Upper lobe of right lung (tissue), 1 donor: ENCODE measurements around the gene ZFP57. TPM values are rescaled to one million over a fixed set of nuclear protein-coding genes. Genes with fewer than 3 reads are reported as not detected.

Source experiments
- ATAC-seq: fragments of 200-7000 bp; cut with Tn5 transposase; one replicate; pipeline ENCODE4 v1.9.1; 2020; ENCODE audit warnings: mild to moderate bottlenecking, moderate library complexity
- DNase-seq: peaks from one replicate; pipeline ENCODE4 v3.0.0-alpha.2; 2020
- H3K27ac ChIP-seq: fragments of 200-600 bp; one replicate; pipeline ENCODE4 v1.8.0; 2022
- H3K27me3 ChIP-seq: fragments of 200-600 bp; one replicate; pipeline ENCODE4 v1.8.0; 2022; ENCODE audit warnings: mild to moderate bottlenecking
- H3K36me3 ChIP-seq: fragments of 200-600 bp; one replicate; pipeline ENCODE4 v1.8.0; 2022
- H3K4me1 ChIP-seq: fragments of 200-600 bp; one replicate; pipeline ENCODE4 v1.8.0; 2022
- H3K4me3 ChIP-seq: fragments of 200-600 bp; one replicate; pipeline ENCODE4 v1.8.0; 2022; ENCODE audit warnings: mild to moderate bottlenecking
- H3K9me3 ChIP-seq: fragments of 200-600 bp; one replicate; pipeline ENCODE4 v1.8.0; 2022
- intact Hi-C: fragments of 100-400 bp; cut with DNase I; formaldehyde crosslinking; loops from one replicate; pipeline ENCODE4 v1.11.0; 2022
- total RNA-seq: library from RNA; stranded (reverse); fragmentation: NEBNext Ultra II Directional; extraction: Animal tissue kit (Norgen Biotek cat#: 25700); gene quantifications from one replicate; pipeline ENCODE4 v1.2.1, GENCODE V29; 2021
- TF ChIP-seq, protein P1 (sequence below): fragments of 200-600 bp; IDR thresholded peaks from one replicate; pipeline ENCODE4 v1.8.0; 2022; ENCODE audit warnings: antibody characterized with exemption
- donor health status: DM: no; HTN: yes; CAD: no; lungs with severe emphysema.

Gene ZFP57
- total RNA-seq, 1 donor from 2014 or later = not detected

DNA sequence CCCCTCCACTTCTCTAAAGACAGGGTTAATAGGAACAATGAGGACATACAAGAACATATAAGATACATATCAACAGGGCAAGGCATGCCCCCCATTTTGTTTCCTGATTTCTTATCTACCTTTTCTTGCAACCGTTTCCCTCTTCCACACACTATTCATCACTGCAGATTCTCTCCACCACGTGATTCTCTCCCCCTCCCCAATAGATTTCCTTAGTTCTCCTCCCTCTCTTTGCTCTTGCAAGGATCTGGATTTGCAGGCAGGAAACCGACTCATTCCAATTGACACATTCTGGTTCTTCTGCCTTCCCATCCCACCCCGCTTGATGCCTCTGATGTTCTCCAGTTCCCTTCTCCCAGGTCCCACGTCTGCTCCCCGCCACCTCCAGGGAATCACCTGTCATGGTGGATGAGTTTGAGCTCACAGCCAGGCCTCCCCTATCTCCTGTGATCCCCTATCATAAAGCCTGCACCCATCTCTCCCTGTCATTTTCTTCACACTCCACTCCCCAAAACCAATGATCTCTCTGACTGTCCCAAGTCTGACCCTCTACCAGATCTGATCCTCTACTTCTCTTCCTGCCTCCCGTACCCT, 55.5 kb downstream of the ZFP57 start:
- TF ChIP-seq, protein P1, sequence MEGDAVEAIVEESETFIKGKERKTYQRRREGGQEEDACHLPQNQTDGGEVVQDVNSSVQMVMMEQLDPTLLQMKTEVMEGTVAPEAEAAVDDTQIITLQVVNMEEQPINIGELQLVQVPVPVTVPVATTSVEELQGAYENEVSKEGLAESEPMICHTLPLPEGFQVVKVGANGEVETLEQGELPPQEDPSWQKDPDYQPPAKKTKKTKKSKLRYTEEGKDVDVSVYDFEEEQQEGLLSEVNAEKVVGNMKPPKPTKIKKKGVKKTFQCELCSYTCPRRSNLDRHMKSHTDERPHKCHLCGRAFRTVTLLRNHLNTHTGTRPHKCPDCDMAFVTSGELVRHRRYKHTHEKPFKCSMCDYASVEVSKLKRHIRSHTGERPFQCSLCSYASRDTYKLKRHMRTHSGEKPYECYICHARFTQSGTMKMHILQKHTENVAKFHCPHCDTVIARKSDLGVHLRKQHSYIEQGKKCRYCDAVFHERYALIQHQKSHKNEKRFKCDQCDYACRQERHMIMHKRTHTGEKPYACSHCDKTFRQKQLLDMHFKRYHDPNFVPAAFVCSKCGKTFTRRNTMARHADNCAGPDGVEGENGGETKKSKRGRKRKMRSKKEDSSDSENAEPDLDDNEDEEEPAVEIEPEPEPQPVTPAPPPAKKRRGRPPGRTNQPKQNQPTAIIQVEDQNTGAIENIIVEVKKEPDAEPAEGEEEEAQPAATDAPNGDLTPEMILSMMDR = no peak
- DNase-seq = no peak
- H3K36me3 ChIP-seq = peaks cover 10% of the 10 kb centered on the region
- H3K4me1 ChIP-seq = peaks cover 9% of the 10 kb centered on the region
- H3K27ac ChIP-seq = no peak overlapping the region
- no peaks in the 10 kb centered on the region for H3K9me3 ChIP-seq
- no peaks in the 10 kb centered on the region for H3K27me3 ChIP-seq
- intact Hi-C loops = no loop called here
- H3K4me3 ChIP-seq = no peak overlapping the region
- no peak for ATAC-seq

DNA sequence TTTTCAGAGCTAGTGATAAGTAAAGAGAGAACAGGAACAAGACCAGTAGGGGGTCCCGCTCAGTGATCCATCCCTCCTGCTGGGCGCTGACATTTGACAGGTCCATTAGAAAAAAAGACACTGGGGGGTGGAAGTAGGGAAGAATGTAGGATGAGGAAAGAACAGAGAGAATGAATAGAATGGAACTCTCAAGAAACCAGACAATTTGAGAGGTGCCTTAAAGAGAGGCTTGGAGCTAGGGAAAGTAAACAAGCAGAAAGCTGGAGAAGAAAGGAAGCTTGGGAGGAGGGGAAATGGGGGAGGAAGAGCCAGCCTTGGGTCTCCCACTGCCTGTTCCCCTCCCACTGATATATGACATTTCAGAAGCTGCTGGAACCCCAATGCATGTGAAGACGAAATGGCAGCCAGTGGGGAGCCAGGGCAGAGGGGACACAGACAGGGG, 56.4 kb downstream of the ZFP57 start:
- intact Hi-C loops = no loop called here
- Histone ChIP-seq H3K9me3 (no peaks in the 10 kb centered on the region), H3K4me1 (peaks cover 9% of the 10 kb centered on the region), H3K4me3 (no peak overlapping the region), H3K27ac (no peak overlapping the region), H3K27me3 (no peaks in the 10 kb centered on the region), H3K36me3 (peaks cover 13% of the 10 kb centered on the region)
- TF ChIP-seq, protein P1 = no peak
- ATAC-seq = no peak
- no peak for DNase-seq

Other genes with a start within 250 kb of the ZFP57 start
- gene OR10C1, start 241.8 kb downstream of the ZFP57 start, total RNA-seq = not detected
- gene OR11A1, start 224.1 kb downstream of the ZFP57 start, total RNA-seq = not detected
- gene OR2H1, start 224.0 kb downstream of the ZFP57 start, total RNA-seq = not detected
- gene MAS1L, start 193.2 kb downstream of the ZFP57 start, total RNA-seq = 0.64 TPM
- gene UBD, start 121.4 kb downstream of the ZFP57 start, total RNA-seq = 1.1 TPM
- not detected for gene OR2H2, start 96.0 kb downstream of the ZFP57 start, total RNA-seq
- gene GABBR1, start 48.0 kb downstream of the ZFP57 start, total RNA-seq = 40.1 TPM
- gene MOG, start 24.1 kb downstream of the ZFP57 start, total RNA-seq = not detected
- gene HLA-F, start 42.3 kb upstream of the ZFP57 start, total RNA-seq = 157 TPM
- 1.6 TPM for gene HLA-G, start 146.7 kb upstream of the ZFP57 start, total RNA-seq